HT-29 (cell line): Measurements from ENCODE around the gene PDE9A. TPM values are rescaled to one million over a fixed set of nuclear protein-coding genes. Genes with fewer than 3 reads are reported as not detected.
"Not testable (repeated sequence)": the region's sequence is repeated elsewhere in the genome, so short reads cannot be mapped to it uniquely, and the experiment has no call there.

Experiments
- DNase-seq: peaks from one replicate; pipeline ENCODE4 v3.0.0-alpha.2; 2015; ENCODE audit warnings: low spot score
- total RNA-seq: library from RNA; depleted of rRNA; stranded (reverse); fragments of >200 nt; shearing (Covaris generic); gene quantifications from 2 replicates; pipeline ENCODE4 v1.2.3, GENCODE V29; 2014; rRNA removed

PDE9A gene
- 8.4 and 9.1 TPM in 2 replicates for total RNA-seq

DNA sequence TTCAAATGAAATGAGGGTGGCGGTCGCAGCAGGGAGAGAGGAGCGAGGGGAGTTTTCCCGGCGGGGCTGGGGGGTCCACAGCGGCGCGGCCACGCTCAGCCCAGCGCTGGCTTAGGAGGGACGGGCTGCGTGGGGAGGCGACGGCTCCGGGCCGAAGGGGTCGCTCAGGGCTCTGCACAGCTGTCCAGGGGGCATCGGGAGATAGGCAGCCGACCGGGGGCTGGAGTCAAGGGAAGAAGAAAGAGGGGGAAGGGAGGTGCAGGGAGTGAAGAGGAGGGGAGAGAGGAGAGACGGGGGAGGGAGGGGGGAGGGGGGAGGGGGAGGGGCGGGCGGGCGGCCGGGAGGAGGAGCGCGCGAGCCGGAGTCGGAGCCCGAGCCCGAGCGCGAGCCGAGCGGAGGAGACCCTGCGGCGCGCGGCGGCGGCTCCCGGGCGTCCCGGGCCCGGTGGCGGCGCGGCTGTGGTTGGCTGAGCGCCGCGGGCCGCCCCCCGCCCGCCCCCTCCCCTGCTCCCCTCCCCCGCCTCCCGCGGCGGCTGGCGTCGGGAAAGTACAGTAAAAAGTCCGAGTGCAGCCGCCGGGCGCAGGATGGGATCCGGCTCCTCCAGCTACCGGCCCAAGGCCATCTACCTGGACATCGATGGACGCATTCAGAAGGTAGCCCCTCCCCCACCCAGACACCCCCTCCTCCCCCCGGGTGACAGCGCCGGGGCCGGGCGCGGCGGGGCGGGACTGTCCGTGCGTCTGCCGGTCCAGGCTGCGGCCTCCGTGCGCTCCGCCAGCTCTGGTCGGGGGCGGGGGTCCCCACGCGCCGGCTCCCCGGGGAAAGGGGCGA is at the start of gene PDE9A:
Gene PDE9A (plus strand): TSS at position 391 of the 831 bp plus-strand sequence. CDS start 194 bp downstream, at position 585.
- no peak for DNase-seq

DNA sequence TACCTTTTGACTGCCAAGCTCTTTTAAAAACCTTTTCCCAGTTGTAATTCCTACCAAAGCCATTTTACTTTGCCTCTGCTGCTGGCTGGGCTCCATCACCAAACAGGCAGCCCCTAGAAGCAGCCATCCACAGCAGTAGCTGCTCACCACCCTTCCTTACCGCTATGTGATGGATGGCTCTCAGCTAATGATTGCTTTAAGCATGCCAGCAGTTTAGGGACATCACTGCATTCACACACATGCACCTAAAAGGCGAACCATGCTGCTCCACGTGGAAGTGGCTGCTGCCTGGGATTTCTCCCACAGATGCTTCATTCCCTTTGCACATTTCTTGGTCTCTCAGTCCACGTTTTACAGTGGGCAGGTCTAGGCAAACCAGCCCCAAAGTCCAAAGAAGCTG is 46.3 kb upstream of the PDE9A start:
- no peak for DNase-seq

DNA sequence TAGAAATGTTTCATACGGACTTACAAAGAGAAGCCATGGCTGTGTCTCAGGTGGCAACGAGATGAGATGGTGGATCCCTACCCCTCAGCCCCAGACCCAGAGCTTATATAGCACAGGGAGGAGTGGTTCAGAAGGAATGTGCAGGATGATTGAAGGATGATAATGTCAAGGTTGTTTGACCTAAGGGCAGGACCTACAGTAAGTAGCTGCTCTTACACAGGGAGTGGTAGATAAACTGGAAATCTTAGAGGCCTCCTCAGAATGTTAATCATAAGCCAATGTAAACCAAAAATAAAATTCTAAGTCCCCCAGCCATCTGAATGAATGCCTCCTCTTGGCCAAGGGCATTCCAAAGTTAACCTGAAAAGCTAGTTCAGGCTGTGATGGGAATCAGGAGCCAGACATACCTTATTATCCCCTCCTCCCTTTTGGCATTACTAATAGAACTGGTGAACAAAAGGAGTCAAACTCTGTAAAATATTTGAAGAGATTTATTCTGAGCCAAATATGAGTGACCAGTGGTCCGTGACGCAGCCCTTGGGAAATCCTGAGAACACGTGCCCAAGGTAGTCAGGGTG is 45.8 kb upstream of the PDE9A start:
- no peak for DNase-seq

- DNase-seq, result no peak
Measured at GRCh38 chr21:42608446-42608845, 45.0 kb upstream of the PDE9A start.

- DNase-seq, result no peak
Measured at GRCh38 chr21:42609811-42610210, 43.6 kb upstream of the PDE9A start.

DNA sequence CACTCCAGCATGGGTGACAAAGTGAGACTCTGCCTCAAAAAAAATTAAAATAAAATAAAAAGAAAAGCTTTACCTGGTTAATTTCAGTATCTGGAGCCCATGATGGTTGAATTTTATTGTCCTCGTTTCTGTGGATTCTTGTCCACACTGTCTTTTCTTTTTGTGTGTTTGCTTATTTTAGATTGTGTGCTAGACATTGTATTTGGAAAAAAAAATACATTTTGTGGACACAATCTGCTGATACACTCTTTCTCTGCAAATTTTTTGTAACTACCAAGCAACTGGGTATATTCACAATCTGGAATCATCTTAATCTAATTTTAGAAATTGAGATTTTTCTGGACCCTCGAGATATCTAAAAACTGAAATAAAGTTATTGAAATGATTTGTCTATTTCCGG is 41.6 kb upstream of the PDE9A start:
- DNase-seq, result no peak

DNA sequence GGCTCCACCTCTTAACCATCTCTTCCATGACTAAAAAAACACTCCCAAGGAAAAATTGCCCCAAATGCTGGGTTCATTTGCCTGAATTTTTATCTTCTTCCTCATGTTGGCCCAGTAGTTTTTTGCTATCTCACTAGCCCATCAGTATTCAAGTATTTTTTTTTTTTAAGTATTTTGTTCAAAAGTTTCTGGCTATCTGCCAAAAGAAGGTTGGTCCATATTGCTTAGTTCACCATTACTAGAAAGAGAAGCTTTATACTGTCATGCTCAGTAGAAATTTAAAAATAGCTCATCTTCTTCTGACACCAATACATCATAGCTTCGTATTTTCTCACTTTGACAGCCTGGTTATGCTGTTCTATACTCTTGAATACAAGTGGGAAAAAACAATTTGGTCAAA is 41.0 kb upstream of the PDE9A start:
- DNase-seq, result no peak

DNA sequence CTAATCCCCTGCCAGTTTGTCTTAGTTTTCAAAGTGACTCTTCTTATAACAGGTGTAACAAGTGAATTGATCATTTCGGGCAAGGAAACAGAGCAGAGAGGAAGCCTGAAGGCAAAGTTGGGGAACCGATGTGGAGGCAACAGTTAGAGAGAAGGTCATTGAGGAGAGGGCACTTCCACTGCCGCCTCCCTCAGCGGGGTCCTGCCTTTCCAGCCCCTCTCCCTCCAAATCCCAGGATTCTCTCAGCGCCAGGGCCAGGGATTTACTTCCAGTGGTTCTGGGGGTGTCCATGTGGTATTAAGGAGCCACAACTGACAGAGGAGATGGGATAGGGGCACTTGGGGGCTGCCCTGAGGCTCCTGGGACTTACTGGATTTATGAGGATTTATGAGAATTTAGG is 39.7 kb upstream of the PDE9A start:
- no peak for DNase-seq

DNA sequence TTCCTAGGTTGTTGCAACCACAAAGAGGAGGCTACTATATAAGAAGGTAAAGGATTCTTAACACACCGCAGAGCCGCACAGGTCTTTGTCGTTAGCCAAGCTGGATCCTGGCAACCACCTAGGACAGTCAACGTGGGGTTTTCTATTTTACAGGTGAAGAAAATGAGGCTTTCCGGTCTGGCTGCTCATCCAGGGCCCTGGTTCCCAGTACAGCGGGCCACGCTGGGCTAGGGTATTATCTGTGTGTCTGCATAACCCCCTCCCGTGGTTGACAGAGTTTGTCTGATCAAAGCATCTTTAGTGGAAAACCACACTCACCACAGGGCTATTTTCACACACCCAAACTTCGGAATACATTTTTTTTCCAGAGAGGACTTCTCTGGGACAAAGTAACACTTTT is 39.0 kb upstream of the PDE9A start:
- DNase-seq, result no peak

GRCh38 chr21:42614811-42615351 is 38.5 kb upstream of the PDE9A start:
- DNase-seq, result peak; percentile 52

GRCh38 chr21:42615377-42615776 is 38.0 kb upstream of the PDE9A start:
- not testable (repeated sequence) for DNase-seq

DNA sequence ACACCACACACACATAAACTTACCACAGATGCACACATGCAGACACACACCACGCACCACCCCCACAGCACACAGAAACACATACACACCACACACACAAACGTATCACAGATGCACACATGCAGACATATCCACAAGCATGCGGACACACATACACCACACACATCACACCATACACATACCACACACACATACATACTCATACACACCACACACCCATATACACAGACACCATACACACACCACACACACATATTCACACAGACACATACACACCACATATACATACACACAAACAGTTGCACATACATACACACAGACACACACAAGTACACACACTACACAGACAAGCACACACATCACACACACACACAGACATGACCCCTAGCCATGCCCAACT is 37.5 kb upstream of the PDE9A start:
- no peak for DNase-seq

DNA sequence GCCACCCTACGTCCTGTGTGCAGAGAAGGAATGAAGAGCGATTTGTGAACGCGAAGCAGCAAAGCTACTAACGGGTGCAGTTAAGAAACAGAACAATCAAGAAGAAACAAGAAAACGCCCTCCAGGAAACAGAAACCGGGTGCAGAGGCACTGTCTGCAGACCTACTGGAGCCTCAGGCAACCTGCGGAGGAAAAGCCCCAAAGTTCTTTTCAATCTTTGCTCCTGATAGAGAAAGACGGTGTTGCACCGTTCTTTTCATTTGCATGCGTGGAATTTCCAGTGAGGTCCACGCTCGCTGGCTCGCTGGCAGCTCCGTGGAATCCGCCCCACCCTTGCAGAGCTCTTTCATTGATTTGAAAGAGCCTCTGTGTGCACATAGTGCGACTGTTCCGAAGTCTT is 37.0 kb upstream of the PDE9A start:
- DNase-seq, result no peak

GRCh38 chr21:42616941-42617340 is 36.5 kb upstream of the PDE9A start:
- DNase-seq, result no peak

GRCh38 chr21:42617486-42617885 is 35.9 kb upstream of the PDE9A start:
- no peak for DNase-seq

DNA sequence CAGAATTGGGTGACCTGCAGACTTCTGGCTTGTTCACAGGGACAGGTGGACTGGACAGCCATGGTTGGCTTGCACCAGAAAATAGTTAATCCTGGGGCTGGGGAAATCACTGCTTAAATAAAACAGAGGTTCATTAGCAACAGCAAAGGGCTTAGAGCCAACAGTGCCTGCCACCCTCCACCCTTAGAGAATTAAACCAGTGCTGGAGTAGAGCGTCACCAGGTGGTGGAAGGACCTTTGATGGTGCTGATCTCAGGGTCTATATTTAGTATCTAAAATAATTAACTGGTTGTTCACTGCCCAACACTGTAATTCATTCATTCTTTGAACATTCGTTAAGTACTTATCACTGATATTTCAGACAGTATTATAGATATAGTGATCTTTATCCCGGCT is 34.7 kb upstream of the PDE9A start:
- no peak for DNase-seq

DNA sequence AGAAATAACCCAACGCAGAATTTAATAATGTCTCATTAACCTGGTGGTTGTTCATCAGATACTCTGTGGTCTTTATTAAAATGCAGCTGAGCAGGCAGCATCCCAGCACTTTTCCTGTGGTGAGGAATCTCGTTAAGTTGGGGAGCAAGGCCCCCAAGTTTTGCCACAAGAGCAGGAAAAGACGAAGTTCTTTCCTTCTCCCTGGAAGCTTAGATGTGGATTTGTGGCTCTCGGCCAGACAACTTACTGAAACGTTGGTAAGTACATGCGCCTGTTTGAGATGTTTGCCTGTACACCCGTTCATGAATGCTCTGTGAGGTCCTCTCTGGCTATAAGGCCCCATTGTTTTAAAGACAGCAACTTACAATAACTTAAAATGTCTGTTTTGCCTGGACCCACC is 34.3 kb upstream of the PDE9A start:
- DNase-seq, result no peak

DNA sequence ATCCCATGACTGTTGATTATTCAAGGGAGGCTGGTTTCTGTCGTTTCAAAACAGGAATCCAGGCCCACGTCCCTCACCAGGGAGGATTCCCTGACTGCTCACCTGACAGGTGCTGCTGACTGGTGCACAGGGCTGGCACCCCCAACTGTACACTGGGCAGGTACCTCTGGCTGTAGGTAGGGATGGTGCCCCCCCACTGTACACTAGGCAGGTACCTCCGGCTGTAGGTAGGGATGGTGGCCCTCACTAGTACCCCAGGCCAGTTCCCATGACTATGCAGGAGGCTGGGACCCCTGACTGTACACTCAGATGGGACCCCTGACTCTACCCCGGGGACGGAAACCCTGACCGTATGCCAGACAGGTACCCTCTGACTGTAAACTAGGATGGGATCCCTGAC is 33.6 kb upstream of the PDE9A start:
- DNase-seq, result no peak

GRCh38 chr21:42621166-42621818 is 32.1 kb upstream of the PDE9A start:
- peak; percentile 21 for DNase-seq

DNA sequence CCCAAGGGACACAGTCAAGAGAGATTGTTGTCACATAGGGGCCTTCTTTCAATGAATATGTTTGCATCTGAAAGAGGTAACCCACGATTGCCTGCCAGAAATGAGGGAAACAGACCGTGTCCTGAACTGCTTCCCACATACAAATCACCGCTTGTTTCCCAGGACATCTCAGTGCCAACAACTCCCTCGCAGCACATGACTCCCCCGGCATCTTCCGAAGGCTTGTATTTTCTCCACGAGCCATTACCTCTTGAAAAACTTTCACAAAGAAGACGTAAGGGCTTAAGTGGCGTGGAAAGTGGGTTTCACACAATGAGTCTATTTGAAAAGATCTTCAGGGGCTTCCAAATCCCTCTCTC is 31.6 kb upstream of the PDE9A start:
- DNase-seq, result no peak

DNA sequence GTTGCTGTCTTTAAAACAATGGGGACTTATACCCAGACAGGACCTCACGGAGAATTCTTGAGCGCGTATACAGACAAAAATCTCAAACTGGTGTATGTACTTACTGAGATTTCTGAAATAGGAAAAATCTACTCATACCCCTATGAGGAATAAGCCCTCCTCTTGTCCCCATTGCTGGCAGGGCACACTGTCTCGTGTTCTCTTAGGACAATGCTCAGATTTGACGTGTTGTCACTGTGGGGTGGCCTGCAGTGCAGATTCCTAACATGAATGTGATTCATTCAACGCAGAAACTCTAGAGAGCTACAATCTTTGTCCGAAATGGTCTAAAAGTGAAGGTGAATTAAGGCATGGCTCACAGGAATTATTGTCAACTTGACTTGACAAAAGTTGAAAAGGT is 31.1 kb upstream of the PDE9A start:
- no peak for DNase-seq

DNA sequence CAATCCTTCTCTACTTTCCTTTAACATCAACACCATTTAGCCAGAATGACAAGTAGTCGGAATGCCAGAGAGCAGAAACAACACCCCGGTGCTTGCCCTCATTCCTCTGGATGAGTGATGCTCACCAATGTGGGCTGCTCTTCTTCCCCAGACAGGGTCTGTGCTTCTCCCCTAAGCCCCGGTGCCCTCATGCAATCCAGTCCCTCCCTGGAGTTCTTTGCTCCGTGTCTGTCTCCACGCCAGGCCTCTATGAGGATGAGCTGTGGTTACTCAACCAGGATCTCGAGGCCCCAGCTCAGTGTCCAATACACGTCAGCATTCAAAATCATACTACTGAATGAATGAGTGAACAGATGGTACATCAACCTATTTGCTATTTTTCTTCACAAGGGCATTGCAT is 29.7 kb upstream of the PDE9A start:
- DNase-seq, result no peak
